NT2/D1 (cell line): ENCODE measurements around the gene LRP10.

Experiments
- DNase-seq: peaks from one replicate; pipeline ENCODE4 v3.0.0-alpha.2; 2011; ENCODE audit warnings: low read depth, low spot score
- H3K27me3 ChIP-seq: 2 replicates; pipeline ENCODE4 v1.6.0; 2011; ENCODE audit warnings: mild to moderate bottlenecking; ENCODE audit not compliant: insufficient read length, insufficient read depth
- H3K36me3 ChIP-seq: 2 replicates; pipeline ENCODE4 v1.6.1; 2011; ENCODE audit warnings: mild to moderate bottlenecking, low read length, mixed read lengths; ENCODE audit not compliant: insufficient read depth, insufficient read length
- H3K4me1 ChIP-seq: 2 replicates; pipeline ENCODE4 v1.5.1; 2011; ENCODE audit not compliant: insufficient read depth, insufficient read length
- H3K4me3 ChIP-seq: 2 replicates; pipeline ENCODE4 v1.5.1; 2011; ENCODE audit warnings: low read depth; ENCODE audit not compliant: insufficient read length
- H3K9ac ChIP-seq: 2 replicates; pipeline ENCODE4 v1.6.0; 2011; ENCODE audit warnings: low read depth; ENCODE audit not compliant: insufficient read length
- H3K9me3 ChIP-seq: 2 replicates; pipeline ENCODE4 v1.5.1; 2011; ENCODE audit warnings: mild to moderate bottlenecking, low read length; ENCODE audit not compliant: insufficient read depth
- SUZ12 ChIP-seq: IDR thresholded peaks from 2 replicates; pipeline ENCODE4 v1.6.1; 2011; ENCODE audit not compliant: insufficient read length, insufficient read depth; ENCODE audit errors: extremely low read depth
- YY1 ChIP-seq: IDR thresholded peaks from 2 replicates; pipeline ENCODE4 v1.6.1; 2011; ENCODE audit not compliant: insufficient read length, insufficient read depth
- ZNF274 ChIP-seq: IDR thresholded peaks from 2 replicates; pipeline ENCODE4 v1.6.1; 2011; ENCODE audit warnings: mild to moderate bottlenecking, low read depth, low read length

Gene LRP10

DNA sequence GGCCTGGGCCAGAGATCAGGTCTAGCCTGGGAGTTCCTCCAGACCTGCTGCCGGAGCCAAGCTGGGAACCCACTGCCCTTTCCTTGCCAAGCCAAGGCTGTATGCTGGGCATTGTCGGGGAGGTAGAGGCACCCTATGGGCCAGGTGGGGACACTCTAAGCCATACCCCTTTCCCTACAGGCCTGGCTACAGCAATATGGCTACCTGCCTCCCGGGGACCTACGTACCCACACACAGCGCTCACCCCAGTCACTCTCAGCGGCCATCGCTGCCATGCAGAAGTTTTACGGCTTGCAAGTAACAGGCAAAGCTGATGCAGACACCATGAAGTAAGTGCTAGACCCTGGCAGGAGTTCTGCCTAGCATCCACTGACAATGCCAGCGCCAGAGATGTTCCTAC, 30.2 kb upstream of the LRP10 start:
- H3K4me1 ChIP-seq: no peaks in the 10 kb centered on the region
- no peak overlapping the region for H3K9ac ChIP-seq
- H3K4me3 ChIP-seq: no peak overlapping the region
- no peaks in the 10 kb centered on the region for H3K27me3 ChIP-seq
- TF ChIP-seq ZNF274 (no peak), SUZ12 (no peak), YY1 (no peak)
- H3K36me3 ChIP-seq: peaks cover 62% of the 10 kb centered on the region
- no peak for DNase-seq
- H3K9me3 ChIP-seq: no peaks in the 10 kb centered on the region

DNA sequence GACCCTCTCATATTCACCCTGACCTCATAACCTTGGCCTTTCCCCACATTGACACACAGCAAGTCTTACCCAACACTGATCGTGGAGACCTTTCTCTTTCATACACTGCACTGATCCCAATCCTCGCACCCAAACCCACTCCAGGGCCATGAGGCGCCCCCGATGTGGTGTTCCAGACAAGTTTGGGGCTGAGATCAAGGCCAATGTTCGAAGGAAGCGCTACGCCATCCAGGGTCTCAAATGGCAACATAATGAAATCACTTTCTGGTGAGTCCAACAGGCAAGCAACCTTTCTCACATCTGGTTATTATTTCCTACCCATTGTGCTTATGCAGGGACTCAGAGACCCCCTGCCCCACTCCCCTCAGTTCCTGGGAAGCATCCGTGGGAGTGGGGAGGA, 29.8 kb upstream of the LRP10 start:
- TF ChIP-seq ZNF274 (no peak), SUZ12 (no peak), YY1 (no peak)
- no peaks in the 10 kb centered on the region for H3K27me3 ChIP-seq
- H3K36me3 ChIP-seq: peaks cover 66% of the 10 kb centered on the region
- H3K4me1 ChIP-seq: peaks cover 2% of the 10 kb centered on the region
- H3K9me3 ChIP-seq: no peaks in the 10 kb centered on the region
- no peak overlapping the region for H3K9ac ChIP-seq
- DNase-seq: no peak
- H3K4me3 ChIP-seq: no peak overlapping the region

- no peaks in the 10 kb centered on the region for H3K27me3 ChIP-seq
- H3K4me1 ChIP-seq: peaks cover 2% of the 10 kb centered on the region
- DNase-seq: no peak
- TF ChIP-seq ZNF274 (no peak), SUZ12 (no peak), YY1 (no peak)
- H3K9me3 ChIP-seq: no peaks in the 10 kb centered on the region
- peaks cover 70% of the 10 kb centered on the region for H3K36me3 ChIP-seq
- H3K9ac ChIP-seq: no peak overlapping the region
- H3K4me3 ChIP-seq: no peak overlapping the region
Observed at GRCh38 chr14:22842211-22843122, 29.1 kb upstream of the LRP10 start.

- Histone ChIP-seq H3K4me3 (no peak overlapping the region), H3K4me1 (peaks cover 8% of the 10 kb centered on the region), H3K27me3 (no peaks in the 10 kb centered on the region), H3K9me3 (no peaks in the 10 kb centered on the region), H3K36me3 (peaks cover 70% of the 10 kb centered on the region), H3K9ac (no peak overlapping the region)
- DNase-seq: no peak
- no peak for TF ChIP-seq YY1
- TF ChIP-seq ZNF274: no peak
- TF ChIP-seq SUZ12: no peak
Observed at GRCh38 chr14:22843123-22843925, 28.2 kb upstream of the LRP10 start.

GRCh38 chr14:22844221-22845102, 27.1 kb upstream of the LRP10 start:
- no peak for DNase-seq
- no peak overlapping the region for H3K4me3 ChIP-seq
- H3K9ac ChIP-seq: no peak overlapping the region
- H3K9me3 ChIP-seq: no peaks in the 10 kb centered on the region
- peaks cover 11% of the 10 kb centered on the region for H3K4me1 ChIP-seq
- H3K36me3 ChIP-seq: peaks cover 69% of the 10 kb centered on the region
- TF ChIP-seq ZNF274 (no peak), SUZ12 (no peak), YY1 (no peak)
- H3K27me3 ChIP-seq: no peaks in the 10 kb centered on the region

DNA sequence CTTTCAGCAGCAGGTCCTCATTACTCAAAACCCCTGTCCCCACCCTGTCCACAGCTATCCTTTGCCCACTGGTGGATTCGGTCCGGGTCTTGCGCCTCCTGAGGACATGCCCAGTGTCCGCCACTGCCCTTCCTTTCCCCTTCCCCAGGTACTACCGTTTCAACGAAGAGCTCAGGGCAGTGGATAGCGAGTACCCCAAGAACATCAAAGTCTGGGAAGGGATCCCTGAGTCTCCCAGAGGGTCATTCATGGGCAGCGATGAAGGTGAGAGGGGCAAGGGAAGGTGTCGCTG, 26.5 kb upstream of the LRP10 start:
- no peaks in the 10 kb centered on the region for H3K27me3 ChIP-seq
- H3K4me1 ChIP-seq: peaks cover 11% of the 10 kb centered on the region
- TF ChIP-seq ZNF274 (no peak), SUZ12 (no peak), YY1 (no peak)
- no peak overlapping the region for H3K9ac ChIP-seq
- no peaks in the 10 kb centered on the region for H3K9me3 ChIP-seq
- no peak for DNase-seq
- H3K36me3 ChIP-seq: peaks cover 64% of the 10 kb centered on the region
- no peak overlapping the region for H3K4me3 ChIP-seq
